H9 (cell line): ENCODE results near the gene RLN3. TPM values are rescaled to one million over a fixed set of nuclear protein-coding genes. Genes with fewer than 3 reads are reported as not detected.

Experiments
- DNase-seq: peaks from one replicate; pipeline ENCODE4 v3.0.0-alpha.2; 2017
- H2AFZ ChIP-seq: one replicate; pipeline ENCODE4 v1.6.1; 2013; ENCODE audit warnings: mild to moderate bottlenecking, low read length, control low read depth, moderate library complexity
- H2AK5ac ChIP-seq: 2 replicates; pipeline ENCODE4 v1.6.1; 2013; ENCODE audit warnings: low read length, control low read depth, mixed read lengths; ENCODE audit not compliant: insufficient read length
- H2BK120ac ChIP-seq: one replicate; pipeline ENCODE4 v1.6.1; 2013; ENCODE audit warnings: low read depth, mild to moderate bottlenecking, low read length, control low read depth, inconsistent platforms; ENCODE audit not compliant: poor library complexity, severe bottlenecking
- H2BK12ac ChIP-seq: 2 replicates; pipeline ENCODE4 v1.6.1; 2013; ENCODE audit warnings: low read length, control low read depth, mixed read lengths, low read depth; ENCODE audit not compliant: insufficient read length
- H2BK15ac ChIP-seq: 2 replicates; pipeline ENCODE4 v1.6.1; 2013; ENCODE audit warnings: low read depth, low read length, control low read depth
- H2BK20ac ChIP-seq: one replicate; pipeline ENCODE4 v1.6.1; 2013; ENCODE audit warnings: low read depth, mild to moderate bottlenecking, low read length, control low read depth, inconsistent platforms; ENCODE audit not compliant: poor library complexity, severe bottlenecking
- H2BK5ac ChIP-seq: 2 replicates; pipeline ENCODE4 v1.6.1; 2013; ENCODE audit warnings: low read length, control low read depth, mixed read lengths; ENCODE audit not compliant: insufficient read length
- H3K14ac ChIP-seq: 2 replicates; pipeline ENCODE4 v1.6.1; 2013; ENCODE audit warnings: low read length, control low read depth; ENCODE audit not compliant: insufficient read depth
- H3K18ac ChIP-seq: 2 replicates; pipeline ENCODE4 v1.6.1; 2013; ENCODE audit warnings: low read depth, mild to moderate bottlenecking, mixed read lengths, low read length, control low read depth; ENCODE audit not compliant: insufficient read length
- H3K23ac ChIP-seq: 2 replicates; pipeline ENCODE4 v1.6.1; 2013; ENCODE audit warnings: low read length, control low read depth, mixed read lengths, low read depth; ENCODE audit not compliant: insufficient read length
- H3K23me2 ChIP-seq: 2 replicates; pipeline ENCODE4 v1.6.1; 2013; ENCODE audit warnings: low read depth, mild to moderate bottlenecking, mixed read lengths, low read length, control low read depth; ENCODE audit not compliant: insufficient read length, poor library complexity, severe bottlenecking
- H3K27ac ChIP-seq: 2 replicates; pipeline ENCODE4 v1.5.1; 2013; ENCODE audit warnings: low read length, control low read depth, mixed read lengths, low read depth; ENCODE audit not compliant: insufficient read length
- H3K27me3 ChIP-seq: 2 replicates; pipeline ENCODE4 v1.6.1; 2013; ENCODE audit warnings: low read length, control low read depth, inconsistent platforms; ENCODE audit not compliant: insufficient read depth
- H3K4ac ChIP-seq: 2 replicates; pipeline ENCODE4 v1.6.1; 2013; ENCODE audit warnings: low read depth, mild to moderate bottlenecking, control low read depth, inconsistent platforms, low read length, moderate library complexity
- H3K4me1 ChIP-seq: 2 replicates; pipeline ENCODE4 v1.6.1; 2013; ENCODE audit warnings: low read length, control low read depth, inconsistent platforms; ENCODE audit not compliant: insufficient read depth
- H3K4me2 ChIP-seq: 2 replicates; pipeline ENCODE4 v1.6.1; 2013; ENCODE audit warnings: low read length, control low read depth, mixed read lengths; ENCODE audit not compliant: insufficient read length, insufficient read depth
- H3K56ac ChIP-seq: 2 replicates; pipeline ENCODE4 v1.6.1; 2013; ENCODE audit warnings: low read depth, mild to moderate bottlenecking, mixed read lengths, low read length, control low read depth; ENCODE audit not compliant: insufficient read length
- H3K79me1 ChIP-seq: 2 replicates; pipeline ENCODE4 v1.6.1; 2013; ENCODE audit warnings: low read depth, mild to moderate bottlenecking, moderate library complexity, low read length, control low read depth, inconsistent platforms; ENCODE audit not compliant: insufficient read depth, poor library complexity, severe bottlenecking
- H3K79me2 ChIP-seq: 2 replicates; pipeline ENCODE4 v1.6.1; 2013; ENCODE audit warnings: low read length, control low read depth, inconsistent platforms; ENCODE audit not compliant: insufficient read depth
- H3K9ac ChIP-seq: 2 replicates; pipeline ENCODE4 v1.6.1; 2013; ENCODE audit warnings: low read length, control low read depth, mixed read lengths; ENCODE audit not compliant: insufficient read length; ENCODE audit errors: extremely low read depth
- H3K9me3 ChIP-seq: one replicate; pipeline ENCODE4 v1.6.1; 2013; ENCODE audit warnings: low read depth, low read length, inconsistent platforms; ENCODE audit not compliant: control insufficient read depth
- H3T11ph ChIP-seq: one replicate; pipeline ENCODE4 v1.6.1; 2013; ENCODE audit warnings: mild to moderate bottlenecking, low read length, control low read depth, inconsistent platforms
- H4K20me1 ChIP-seq: one replicate; pipeline ENCODE4 v1.6.1; 2013; ENCODE audit not compliant: control insufficient read depth, insufficient read length, insufficient read depth
- H4K5ac ChIP-seq: 2 replicates; pipeline ENCODE4 v1.6.1; 2013; ENCODE audit warnings: low read depth, mild to moderate bottlenecking, mixed read lengths, low read length, control low read depth; ENCODE audit not compliant: insufficient read length
- H4K8ac ChIP-seq: replicated peaks from 2 replicates; pipeline ENCODE4 v1.6.1; 2013; ENCODE audit warnings: low read length, control low read depth, mixed read lengths, low read depth; ENCODE audit not compliant: insufficient read length
- H4K91ac ChIP-seq: 2 replicates; pipeline ENCODE4 v1.6.1; 2013; ENCODE audit warnings: low read depth, mild to moderate bottlenecking, moderate library complexity, mixed read lengths, low read length, control low read depth; ENCODE audit not compliant: insufficient read length
- H3K27ac Mint-ChIP-seq, 3 experiments: 2 replicates in 2 of 3; 3 replicates in 1 of 3; pipeline ENCODE4 v1.8.0; 2020 to 2021; ENCODE audit warnings: mixed read lengths in 3 of 3, mild to moderate bottlenecking in 1 of 3, moderate library complexity in 1 of 3
- H3K27me3 Mint-ChIP-seq: 2 replicates; pipeline ENCODE4 v1.8.0; 2021; ENCODE audit warnings: low read depth, mild to moderate bottlenecking, moderate library complexity, mixed read lengths
- H3K36me3 Mint-ChIP-seq, 3 experiments: 2 replicates in 2 of 3; 3 replicates in 1 of 3; pipeline ENCODE4 v1.8.0; 2020 to 2021; ENCODE audit warnings: low read depth in 3 of 3, mixed read lengths in 3 of 3; ENCODE audit not compliant: insufficient read depth in 1 of 3
- H3K4me1 Mint-ChIP-seq, 2 experiments: 2 replicates each; pipeline ENCODE4 v1.8.0; 2020; ENCODE audit warnings: mixed read lengths in 2 of 2
- H3K4me3 Mint-ChIP-seq, 2 experiments: 2 replicates in 1 of 2; 3 replicates in 1 of 2; pipeline ENCODE4 v1.8.0; 2020 to 2021; ENCODE audit warnings: mild to moderate bottlenecking in 2 of 2, mixed read lengths in 2 of 2, moderate library complexity in 1 of 2
- H3K9me3 Mint-ChIP-seq, 2 experiments: 2 replicates in 1 of 2; 3 replicates in 1 of 2; pipeline ENCODE4 v1.8.0; 2020; ENCODE audit warnings: mild to moderate bottlenecking in 2 of 2, mixed read lengths in 2 of 2, moderate library complexity in 1 of 2
- WGBS: extraction: QIAGEN DNeasy Blood & Tissue Kit; methylation state at CpG from one replicate; pipeline ENCODE4 v1.1.7; 2013; ENCODE audit warnings: missing lambda C conversion rate, low lambda C conversion rate, mixed read lengths; ENCODE audit not compliant: insufficient read length; ENCODE audit errors: extremely low coverage; 5-methylcytosine and 5-hydroxymethylcytosine counted together
- total RNA-seq: library from RNA; stranded (reverse); gene quantifications from 2 replicates; pipeline ENCODE4 v1.2.1, GENCODE V29; 2021
- TF ChIP-seq, protein P1 (sequence below): fragments of 200-600 bp; sonication (generic); conservative IDR thresholded peaks from 3 replicates; pipeline ENCODE4 v1.8.0; 2021; ENCODE audit warnings: antibody characterized with exemption, mild to moderate bottlenecking

RLN3 gene
- total RNA-seq, 1 experiment from 2014 or later, result not detected

GRCh38 chr19:14061751-14062557 is 34.0 kb downstream of the RLN3 start, which contains the start of gene PALM3:
TSS of gene PALM3 (minus strand) at chr19:14062076. CDS start at chr19:14061980, 96 bp downstream.
- H3K4me2 ChIP-seq, result no peak within 1 kb of the TSS
- no peak within 1 kb of the TSS for H4K91ac ChIP-seq
- Mint-ChIP-seq H3K4me3 (no peak within 1 kb of the TSS), H3K36me3 (no peaks in the 10 kb centered on the region), H3K27me3 (peaks cover 44% of the 10 kb centered on the region), H3K27ac (no peak within 1 kb of the TSS; a peak in 1 of 7 replicates), H3K9me3 (no peaks in the 10 kb centered on the region; a peak in 2 of 5 replicates), H3K4me1 (peaks cover 6 to 20% of the 10 kb centered on the region in 2 experiments)
- no peaks in the 10 kb centered on the region for H3K79me1 ChIP-seq
- peaks cover 8% of the 10 kb centered on the region for H3K27me3 ChIP-seq
- no peak within 1 kb of the TSS for H3K27ac ChIP-seq
- H3K23me2 ChIP-seq, result peaks cover 6% of the 10 kb centered on the region
- TF ChIP-seq, protein P1, sequence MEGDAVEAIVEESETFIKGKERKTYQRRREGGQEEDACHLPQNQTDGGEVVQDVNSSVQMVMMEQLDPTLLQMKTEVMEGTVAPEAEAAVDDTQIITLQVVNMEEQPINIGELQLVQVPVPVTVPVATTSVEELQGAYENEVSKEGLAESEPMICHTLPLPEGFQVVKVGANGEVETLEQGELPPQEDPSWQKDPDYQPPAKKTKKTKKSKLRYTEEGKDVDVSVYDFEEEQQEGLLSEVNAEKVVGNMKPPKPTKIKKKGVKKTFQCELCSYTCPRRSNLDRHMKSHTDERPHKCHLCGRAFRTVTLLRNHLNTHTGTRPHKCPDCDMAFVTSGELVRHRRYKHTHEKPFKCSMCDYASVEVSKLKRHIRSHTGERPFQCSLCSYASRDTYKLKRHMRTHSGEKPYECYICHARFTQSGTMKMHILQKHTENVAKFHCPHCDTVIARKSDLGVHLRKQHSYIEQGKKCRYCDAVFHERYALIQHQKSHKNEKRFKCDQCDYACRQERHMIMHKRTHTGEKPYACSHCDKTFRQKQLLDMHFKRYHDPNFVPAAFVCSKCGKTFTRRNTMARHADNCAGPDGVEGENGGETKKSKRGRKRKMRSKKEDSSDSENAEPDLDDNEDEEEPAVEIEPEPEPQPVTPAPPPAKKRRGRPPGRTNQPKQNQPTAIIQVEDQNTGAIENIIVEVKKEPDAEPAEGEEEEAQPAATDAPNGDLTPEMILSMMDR, result no peak
- H2BK5ac ChIP-seq, result no peak within 1 kb of the TSS
- H2BK20ac ChIP-seq, result no peak within 1 kb of the TSS
- no peak within 1 kb of the TSS for H2BK15ac ChIP-seq
- H4K8ac ChIP-seq, result no peak within 1 kb of the TSS
- H4K20me1 ChIP-seq, result no peaks in the 10 kb centered on the region
- no peak within 1 kb of the TSS for H2BK120ac ChIP-seq
- H3K4me1 ChIP-seq, result no peaks in the 10 kb centered on the region; the same call in 1 of the 2 replicates
- no peak within 1 kb of the TSS for H3K14ac ChIP-seq
- no peak within 1 kb of the TSS for H2AFZ ChIP-seq
- H3T11ph ChIP-seq, result no peak within 1 kb of the TSS
- H4K5ac ChIP-seq, result no peak within 1 kb of the TSS
- no peaks in the 10 kb centered on the region for H3K9me3 ChIP-seq
- no peak within 1 kb of the TSS for H2AK5ac ChIP-seq
- DNase-seq, result no peak
- no peak within 1 kb of the TSS for H3K4ac ChIP-seq
- no peak within 1 kb of the TSS for H3K9ac ChIP-seq
- no peak within 1 kb of the TSS for H3K18ac ChIP-seq
- no peaks in the 10 kb centered on the region for H3K79me2 ChIP-seq
- H2BK12ac ChIP-seq, result no peak within 1 kb of the TSS
- WGBS, result no CpG with 5 or more reads among the region's 19 CpGs
- H3K23ac ChIP-seq, result no peak within 1 kb of the TSS
- H3K56ac ChIP-seq, result no peak within 1 kb of the TSS
